Urinary bladder (tissue), 4 donors: ENCODE measurements around the gene EDIL3. TPM values are rescaled to one million over a fixed set of nuclear protein-coding genes. Genes with fewer than 3 reads are reported as not detected.

Experiments
- DNase-seq: peaks from one replicate; pipeline ENCODE4 v3.0.0-alpha.2; 2015; ENCODE audit errors: extremely low spot score
- H3K27ac ChIP-seq: one replicate; pipeline ENCODE4 v1.5.1; 2013; ENCODE audit warnings: low read depth, mild to moderate bottlenecking, moderate library complexity
- H3K36me3 ChIP-seq: one replicate; pipeline ENCODE4 v1.6.1; 2013; ENCODE audit warnings: mild to moderate bottlenecking, moderate library complexity; ENCODE audit not compliant: insufficient read depth
- H3K4me1 ChIP-seq: one replicate; pipeline ENCODE4 v1.6.1; 2013; ENCODE audit warnings: mild to moderate bottlenecking, moderate library complexity; ENCODE audit not compliant: insufficient read depth
- H3K4me3 ChIP-seq: one replicate; pipeline ENCODE4 v1.5.1; 2013; ENCODE audit warnings: low read depth, low read length
- WGBS: extraction: QIAGEN DNeasy Blood & Tissue Kit; methylation state at CpG from one replicate; pipeline ENCODE4 v1.1.7; 2013; 5-methylcytosine and 5-hydroxymethylcytosine counted together
- polyA plus RNA-seq: library from polyadenylated mRNA; stranded (reverse); fragments of 200-250 nt; gene quantifications from one replicate; pipeline ENCODE4 v1.2.3, GENCODE V29; 2013
- total RNA-seq: library from RNA; depleted of rRNA; stranded (reverse); fragments of >200 nt; gene quantifications from one replicate; pipeline ENCODE4 v1.2.3, GENCODE V29; 2014
- donor health status: healthy with polysubstance abuse.
- donor health status: healthy.

EDIL3 gene
- total and polyA plus RNA-seq, 2 donors, result 19.2 to 45.5 TPM

GRCh38 chr5:84249918-84250630 is 134.6 kb downstream of the EDIL3 start:
- 67% methylated on average over 4 of the region's 4 CpGs for WGBS
- no peak overlapping the region for H3K27ac ChIP-seq
- no peaks in the 10 kb centered on the region for H3K4me1 ChIP-seq
- H3K36me3 ChIP-seq, result no peaks in the 10 kb centered on the region
- no peak for DNase-seq
- no peak overlapping the region for H3K4me3 ChIP-seq

- WGBS, result 71% methylated on average over 4 of the region's 4 CpGs
- Histone ChIP-seq H3K36me3 (no peaks in the 10 kb centered on the region), H3K4me3 (no peak overlapping the region), H3K27ac (no peak overlapping the region), H3K4me1 (no peaks in the 10 kb centered on the region)
- no peak for DNase-seq
Measured at GRCh38 chr5:84248013-84248412, 136.7 kb downstream of the EDIL3 start.

GRCh38 chr5:84242286-84242685 is 142.4 kb downstream of the EDIL3 start:
- Histone ChIP-seq H3K27ac (no peak overlapping the region), H3K4me1 (no peaks in the 10 kb centered on the region), H3K4me3 (no peak overlapping the region), H3K36me3 (no peaks in the 10 kb centered on the region)
- 73% methylated on average over 3 of the region's 3 CpGs for WGBS
- DNase-seq, result no peak

DNA sequence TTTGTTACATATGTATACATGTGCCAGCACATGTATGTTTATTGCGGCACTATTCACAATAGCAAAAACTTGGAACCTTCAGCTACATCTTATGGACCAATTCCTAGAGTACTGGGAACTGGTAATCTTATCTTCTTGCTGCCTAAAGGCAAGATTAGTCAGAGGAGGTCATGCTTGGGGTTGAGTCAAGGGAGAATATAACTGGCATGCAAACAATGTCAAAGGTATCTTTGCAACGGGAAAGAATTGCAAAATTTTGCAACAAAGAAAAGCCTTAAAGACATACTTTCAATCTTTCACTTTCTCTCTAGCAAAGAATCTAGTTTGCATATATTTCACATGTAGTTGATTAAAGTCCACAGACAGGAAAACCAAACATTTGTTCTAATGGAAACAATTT is 145.2 kb downstream of the EDIL3 start:
- Histone ChIP-seq H3K36me3 (no peaks in the 10 kb centered on the region), H3K27ac (no peak overlapping the region), H3K4me3 (no peak overlapping the region), H3K4me1 (no peaks in the 10 kb centered on the region)
- DNase-seq, result no peak
- 48% methylated on average over 2 of the region's 2 CpGs for WGBS

GRCh38 chr5:84237126-84237525 is 147.6 kb downstream of the EDIL3 start:
- DNase-seq, result no peak
- no peaks in the 10 kb centered on the region for H3K4me1 ChIP-seq
- H3K27ac ChIP-seq, result no peak overlapping the region
- no peaks in the 10 kb centered on the region for H3K36me3 ChIP-seq
- no peak overlapping the region for H3K4me3 ChIP-seq

DNA sequence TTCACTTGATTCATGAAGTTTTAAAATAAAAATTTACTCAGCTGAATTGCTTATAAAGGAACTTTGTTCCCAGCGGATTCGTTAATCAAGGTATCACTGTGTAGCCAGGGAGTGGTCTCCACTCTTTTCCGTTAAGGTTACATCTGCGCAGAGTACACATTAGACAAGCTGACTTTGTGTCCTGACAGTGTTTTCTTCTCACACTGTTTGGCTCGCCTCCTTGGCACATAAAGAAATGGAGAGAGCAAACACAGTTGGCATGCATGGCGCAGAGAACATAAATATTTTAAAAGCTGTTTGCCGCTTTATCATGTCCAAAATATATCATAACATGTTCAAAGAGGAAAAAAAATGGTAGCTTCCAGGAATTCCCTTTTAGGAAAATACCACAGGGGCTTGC is 153.2 kb downstream of the EDIL3 start:
- DNase-seq, result no peak
- 59% methylated on average over 7 of the region's 7 CpGs for WGBS

GRCh38 chr5:84229045-84229444 is 155.6 kb downstream of the EDIL3 start:
- H3K27ac ChIP-seq, result no peak overlapping the region
- H3K36me3 ChIP-seq, result no peaks in the 10 kb centered on the region
- DNase-seq, result no peak
- no peak overlapping the region for H3K4me3 ChIP-seq
- H3K4me1 ChIP-seq, result no peaks in the 10 kb centered on the region

More for the DNA sequence above, 153.2 kb downstream of the EDIL3 start:
- no peak overlapping the region for H3K4me3 ChIP-seq
- no peaks in the 10 kb centered on the region for H3K36me3 ChIP-seq
- H3K27ac ChIP-seq, result no peak overlapping the region
- no peaks in the 10 kb centered on the region for H3K4me1 ChIP-seq

GRCh38 chr5:84228266-84228665 is 156.4 kb downstream of the EDIL3 start:
- Histone ChIP-seq H3K4me1 (no peaks in the 10 kb centered on the region), H3K27ac (no peak overlapping the region), H3K36me3 (no peaks in the 10 kb centered on the region), H3K4me3 (no peak overlapping the region)
- DNase-seq, result no peak

GRCh38 chr5:84227236-84227635 is 157.4 kb downstream of the EDIL3 start:
- H3K4me3 ChIP-seq, result no peak overlapping the region
- H3K27ac ChIP-seq, result peak overlapping the region; percentile 10
- DNase-seq, result no peak
- no peaks in the 10 kb centered on the region for H3K4me1 ChIP-seq
- no peaks in the 10 kb centered on the region for H3K36me3 ChIP-seq

DNA sequence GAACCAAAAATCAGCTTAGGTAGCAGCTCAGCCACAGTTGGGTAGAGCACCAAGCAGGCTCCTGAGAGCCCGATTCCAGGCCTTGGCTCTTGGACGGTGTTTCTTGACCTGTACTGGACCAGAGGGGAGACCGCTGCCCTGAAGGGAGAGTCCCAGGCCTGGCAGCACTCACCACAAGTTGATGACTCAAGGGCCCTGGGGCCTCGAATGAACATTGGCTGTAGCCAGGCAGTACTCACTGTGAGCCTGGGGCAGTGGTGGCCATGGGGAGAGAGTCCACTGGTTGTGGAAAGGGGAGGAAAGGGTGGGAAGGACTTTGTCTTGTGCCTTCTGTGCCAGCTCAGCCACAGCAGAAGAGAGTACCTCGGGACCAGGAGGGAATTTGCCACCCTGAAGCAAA is 166.1 kb downstream of the EDIL3 start:
- WGBS, result 70% methylated on average over 5 of the region's 5 CpGs
- no peak overlapping the region for H3K27ac ChIP-seq
- no peaks in the 10 kb centered on the region for H3K36me3 ChIP-seq
- DNase-seq, result no peak
- H3K4me1 ChIP-seq, result no peaks in the 10 kb centered on the region
- H3K4me3 ChIP-seq, result no peak overlapping the region

- Histone ChIP-seq H3K27ac (no peak overlapping the region), H3K36me3 (no peaks in the 10 kb centered on the region), H3K4me3 (no peak overlapping the region), H3K4me1 (no peaks in the 10 kb centered on the region)
- no peak for DNase-seq
- 98% methylated on average over 3 of the region's 3 CpGs for WGBS
Measured at GRCh38 chr5:84215521-84215920, 169.2 kb downstream of the EDIL3 start.

- Histone ChIP-seq H3K36me3 (no peaks in the 10 kb centered on the region), H3K27ac (no peak overlapping the region), H3K4me3 (no peak overlapping the region), H3K4me1 (no peaks in the 10 kb centered on the region)
- no peak for DNase-seq
- 90% methylated on average over 1 of the region's 1 CpG for WGBS
Measured at GRCh38 chr5:84213861-84214260, 170.8 kb downstream of the EDIL3 start.

DNA sequence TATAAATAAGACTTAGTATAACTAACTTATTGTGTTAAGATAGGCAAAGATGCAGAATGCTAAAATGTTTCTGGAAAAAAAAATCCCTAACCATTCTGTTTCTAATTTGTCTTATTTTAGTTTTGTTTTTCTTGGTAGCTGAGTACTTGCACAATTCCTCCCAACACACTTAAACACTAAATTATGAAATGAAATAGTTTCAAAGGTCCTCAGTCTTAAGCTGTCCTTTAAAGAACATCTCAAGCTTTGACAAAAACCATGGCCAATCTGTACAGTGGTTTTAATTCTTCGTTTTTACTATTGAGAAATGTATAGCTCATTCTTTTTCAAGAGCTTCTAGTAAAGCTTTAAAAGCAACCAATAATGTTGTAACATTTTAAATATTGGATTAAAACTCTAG is 171.5 kb downstream of the EDIL3 start:
- no peak for DNase-seq
- WGBS, result 56% methylated on average over 1 of the region's 1 CpG
- Histone ChIP-seq H3K4me3 (no peak overlapping the region), H3K27ac (no peak overlapping the region), H3K4me1 (no peaks in the 10 kb centered on the region), H3K36me3 (no peaks in the 10 kb centered on the region)

- no peaks in the 10 kb centered on the region for H3K36me3 ChIP-seq
- DNase-seq, result no peak
- no peak overlapping the region for H3K27ac ChIP-seq
- WGBS, result 56% methylated on average over 6 of the region's 6 CpGs
- H3K4me1 ChIP-seq, result no peaks in the 10 kb centered on the region
- no peak overlapping the region for H3K4me3 ChIP-seq
Measured at GRCh38 chr5:84204772-84205171, 179.9 kb downstream of the EDIL3 start.

GRCh38 chr5:84202136-84202535 is 182.5 kb downstream of the EDIL3 start:
- no peak for DNase-seq
- no peaks in the 10 kb centered on the region for H3K36me3 ChIP-seq
- no peak overlapping the region for H3K4me3 ChIP-seq
- no peak overlapping the region for H3K27ac ChIP-seq
- WGBS, result 92% methylated on average over 1 of the region's 1 CpG
- no peaks in the 10 kb centered on the region for H3K4me1 ChIP-seq
